Fibroblast of lung (primary cell): ENCODE results near the gene PPP1R12A. TPM values are rescaled to one million over a fixed set of nuclear protein-coding genes. Genes with fewer than 3 reads are reported as not detected.

Experiments
- DNase-seq, 2 donors: peaks; one replicate each; pipeline versions ENCODE4 v3.0.0 to v3.0.0-alpha.2; 2010; ENCODE audit warnings: low read depth in 2 of 2
- H2AFZ ChIP-seq: 2 replicates; pipeline ENCODE4 v1.5.1; 2012; ENCODE audit warnings: low read length, control low read depth, inconsistent platforms
- H3K27ac ChIP-seq: 2 replicates; pipeline ENCODE4 v1.5.1; 2011; ENCODE audit warnings: low read length, control low read depth; ENCODE audit not compliant: insufficient read depth
- H3K27me3 ChIP-seq: 2 replicates; pipeline ENCODE4 v1.5.1; 2011; ENCODE audit warnings: mild to moderate bottlenecking, low read length; ENCODE audit not compliant: control insufficient read depth, insufficient read depth
- H3K36me3 ChIP-seq: 2 replicates; pipeline ENCODE4 v1.5.1; 2011; ENCODE audit warnings: low read length; ENCODE audit not compliant: control insufficient read depth, insufficient read depth
- H3K4me1 ChIP-seq: 2 replicates; pipeline ENCODE4 v1.5.1; 2011; ENCODE audit warnings: low read length; ENCODE audit not compliant: control insufficient read depth, insufficient read depth; ENCODE audit errors: extremely low read depth
- H3K4me2 ChIP-seq: 2 replicates; pipeline ENCODE4 v1.5.1; 2011; ENCODE audit warnings: low read length, control low read depth; ENCODE audit not compliant: insufficient read depth; ENCODE audit errors: extremely low read depth
- H3K4me3 ChIP-seq, 4 experiments: fragments of 200-600 bp in 1 of 4; sonication (generic) in 1 of 4; replicated peaks in 1 of 4; 2 replicates each; pipeline ENCODE4 v1.5.1; 2011 to 2016; ENCODE audit warnings: low read length in 4 of 4, low read depth in 3 of 4, mild to moderate bottlenecking in 3 of 4, control low read depth in 2 of 4, inconsistent platforms in 1 of 4, mixed read lengths in 1 of 4; ENCODE audit not compliant: insufficient read depth in 1 of 4; ENCODE audit errors: control extremely low read depth in 1 of 4
- H3K79me2 ChIP-seq: 2 replicates; pipeline ENCODE4 v1.5.1; 2012; ENCODE audit warnings: mild to moderate bottlenecking, low read length, inconsistent platforms; ENCODE audit not compliant: control insufficient read depth, insufficient read depth
- H3K9ac ChIP-seq: 2 replicates; pipeline ENCODE4 v1.5.1; 2011; ENCODE audit warnings: mild to moderate bottlenecking, low read length, control low read depth; ENCODE audit not compliant: insufficient read depth
- H3K9me3 ChIP-seq: 2 replicates; pipeline ENCODE4 v1.5.1; 2012; ENCODE audit warnings: low read depth, low read length; ENCODE audit not compliant: control insufficient read depth, insufficient read depth
- H4K20me1 ChIP-seq: 2 replicates; pipeline ENCODE4 v1.5.1; 2011; ENCODE audit warnings: low read length; ENCODE audit not compliant: control insufficient read depth, insufficient read depth; ENCODE audit errors: extremely low read depth
- EZH2 ChIP-seq: IDR thresholded peaks from 2 replicates; pipeline ENCODE4 v1.5.1; 2012; ENCODE audit warnings: low read length, control low read depth, mild to moderate bottlenecking; ENCODE audit errors: missing control alignments
- polyA plus RNA-seq, 2 donors: library from polyadenylated mRNA; depleted of rRNA in 1 of 2; stranded (reverse) in 1 of 2; unstranded in 1 of 2; fragments of >200 nt; gene quantifications; 2 replicates each; pipeline ENCODE4 v1.2.1, GENCODE V29; 2011 to 2012; ENCODE audit warnings: missing spikeins in 1 of 2
- total RNA-seq: library from RNA; depleted of rRNA; stranded (reverse); fragments of >200 nt; gene quantifications from 2 replicates; pipeline ENCODE4 v1.2.1, GENCODE V29; 2014
- TF ChIP-seq, protein P1 (sequence below), 2 donors: IDR thresholded peaks in 1 of 2; conservative IDR thresholded peaks in 1 of 2; 1 replicate in 1 of 2; 2 replicates in 1 of 2; pipeline ENCODE4 v1.5.1; 2011 to 2012; ENCODE audit warnings: low read length in 2 of 2, control low read depth in 1 of 2, inconsistent platforms in 1 of 2, low read depth in 1 of 2, mild to moderate bottlenecking in 1 of 2

PPP1R12A gene
- total and polyA plus RNA-seq, 2 donors (not counting 1 experiment from before 2014, with no cell fraction given) = 94.9 to 139 TPM

DNA sequence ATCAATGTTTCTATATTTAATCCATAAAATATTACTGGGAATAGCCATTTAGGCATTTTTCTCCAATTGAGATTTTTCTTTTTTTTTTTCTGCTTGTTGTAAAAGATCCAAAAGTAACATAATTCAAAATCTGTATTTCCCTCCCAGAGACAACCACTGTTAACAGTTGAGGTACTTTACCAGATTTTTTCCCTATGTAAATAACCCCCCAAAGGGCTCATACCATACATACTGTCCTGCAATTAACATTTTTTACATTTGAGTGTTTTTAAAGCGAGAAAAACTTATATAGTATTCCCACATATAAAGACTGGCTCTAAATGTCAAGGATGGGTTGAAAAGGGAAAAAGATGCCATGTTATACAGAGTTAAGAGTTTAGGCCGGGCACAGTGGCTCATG lies 18.1 kb downstream of the PPP1R12A start:
- Histone ChIP-seq H3K4me1 (no peaks in the 10 kb centered on the region), H3K27me3 (no peaks in the 10 kb centered on the region), H3K27ac (no peak overlapping the region), H2AFZ (no peak overlapping the region), H3K9me3 (no peaks in the 10 kb centered on the region), H3K79me2 (peaks cover 88% of the 10 kb centered on the region), H3K9ac (no peak overlapping the region), H3K4me3 (no peak overlapping the region), H4K20me1 (no peaks in the 10 kb centered on the region), H3K36me3 (no peaks in the 10 kb centered on the region), H3K4me2 (no peak overlapping the region)
- TF ChIP-seq EZH2 = no peak
- TF ChIP-seq, protein P1, sequence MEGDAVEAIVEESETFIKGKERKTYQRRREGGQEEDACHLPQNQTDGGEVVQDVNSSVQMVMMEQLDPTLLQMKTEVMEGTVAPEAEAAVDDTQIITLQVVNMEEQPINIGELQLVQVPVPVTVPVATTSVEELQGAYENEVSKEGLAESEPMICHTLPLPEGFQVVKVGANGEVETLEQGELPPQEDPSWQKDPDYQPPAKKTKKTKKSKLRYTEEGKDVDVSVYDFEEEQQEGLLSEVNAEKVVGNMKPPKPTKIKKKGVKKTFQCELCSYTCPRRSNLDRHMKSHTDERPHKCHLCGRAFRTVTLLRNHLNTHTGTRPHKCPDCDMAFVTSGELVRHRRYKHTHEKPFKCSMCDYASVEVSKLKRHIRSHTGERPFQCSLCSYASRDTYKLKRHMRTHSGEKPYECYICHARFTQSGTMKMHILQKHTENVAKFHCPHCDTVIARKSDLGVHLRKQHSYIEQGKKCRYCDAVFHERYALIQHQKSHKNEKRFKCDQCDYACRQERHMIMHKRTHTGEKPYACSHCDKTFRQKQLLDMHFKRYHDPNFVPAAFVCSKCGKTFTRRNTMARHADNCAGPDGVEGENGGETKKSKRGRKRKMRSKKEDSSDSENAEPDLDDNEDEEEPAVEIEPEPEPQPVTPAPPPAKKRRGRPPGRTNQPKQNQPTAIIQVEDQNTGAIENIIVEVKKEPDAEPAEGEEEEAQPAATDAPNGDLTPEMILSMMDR (conservative IDR thresholded peaks at IDR 0.05 in 1 of 2, IDR thresholded peaks at IDR 0.05 in 1 of 2; ENCODE audit: low read depth in 1 of 2, low read length in 2 of 2) = no peak
- no peak for DNase-seq

- H3K4me2 ChIP-seq = no peak overlapping the region
- H3K9me3 ChIP-seq = no peaks in the 10 kb centered on the region
- no peaks in the 10 kb centered on the region for H3K36me3 ChIP-seq
- H3K4me1 ChIP-seq = no peaks in the 10 kb centered on the region
- DNase-seq = peak in 1 of 2 donors; percentile 62
- no peak overlapping the region for H3K27ac ChIP-seq
- no peaks in the 10 kb centered on the region for H3K27me3 ChIP-seq
- peaks cover 2% of the 10 kb centered on the region for H4K20me1 ChIP-seq
- H2AFZ ChIP-seq = no peak overlapping the region
- H3K4me3 ChIP-seq = no peak overlapping the region
- no peak overlapping the region for H3K9ac ChIP-seq
- H3K79me2 ChIP-seq = peaks cover 88% of the 10 kb centered on the region
- TF ChIP-seq EZH2 = no peak
- TF ChIP-seq, protein P1 (conservative IDR thresholded peaks at IDR 0.05 in 1 of 2, IDR thresholded peaks at IDR 0.05 in 1 of 2; ENCODE audit: low read depth in 1 of 2, low read length in 2 of 2) = no peak
Observed at GRCh38 chr12:79911889-79912656, 22.8 kb downstream of the PPP1R12A start.

DNA sequence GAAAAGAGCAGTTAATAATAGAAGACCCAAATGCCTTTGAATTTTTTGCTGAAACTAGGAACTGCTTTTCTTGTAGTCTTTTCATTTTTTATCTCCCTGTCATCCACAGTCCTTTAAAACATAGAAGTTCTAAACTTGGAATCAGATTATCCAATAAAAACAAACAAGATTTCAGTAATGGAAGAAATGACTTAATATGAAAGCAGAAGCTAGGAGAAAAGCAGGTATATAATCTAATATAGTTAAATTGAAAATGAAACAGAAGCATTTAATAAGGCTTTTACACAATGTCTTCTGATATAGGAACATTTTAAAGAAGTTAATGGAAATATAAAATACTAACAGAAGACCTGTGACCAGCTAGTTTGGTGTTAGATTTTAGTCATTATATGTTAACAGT lies 26.5 kb downstream of the PPP1R12A start:
- DNase-seq = no peak
- Histone ChIP-seq H3K9ac (no peak overlapping the region), H2AFZ (no peak overlapping the region), H4K20me1 (peaks cover 2% of the 10 kb centered on the region), H3K4me3 (no peak overlapping the region), H3K27me3 (no peaks in the 10 kb centered on the region), H3K36me3 (no peaks in the 10 kb centered on the region), H3K27ac (no peak overlapping the region), H3K4me1 (no peaks in the 10 kb centered on the region), H3K9me3 (no peaks in the 10 kb centered on the region), H3K79me2 (peaks cover 85% of the 10 kb centered on the region), H3K4me2 (no peak overlapping the region)
- no peak for TF ChIP-seq EZH2
- TF ChIP-seq, protein P1 (conservative IDR thresholded peaks at IDR 0.05 in 1 of 2, IDR thresholded peaks at IDR 0.05 in 1 of 2; ENCODE audit: low read depth in 1 of 2, low read length in 2 of 2) = no peak
